KOPT-K1 (cell line): ENCODE results near the gene LRRC10B.

Experiments used
- H3K27ac ChIP-seq: fragments of 200-600 bp; sonication (generic); 2 replicates; pipeline ENCODE4 v1.5.1; 2016; ENCODE audit warnings: antibody characterized with exemption, mild to moderate bottlenecking, low read depth, low read length; ENCODE audit not compliant: poor library complexity, severe bottlenecking
- H3K36me3 ChIP-seq: fragments of 200-600 bp; sonication (generic); 2 replicates; pipeline ENCODE4 v1.5.1; 2017; ENCODE audit warnings: antibody characterized with exemption, mild to moderate bottlenecking, low read length, moderate library complexity; ENCODE audit not compliant: insufficient read depth
- H3K9me3 ChIP-seq: fragments of 200-600 bp; sonication (generic); 2 replicates; pipeline ENCODE4 v1.5.1; 2017; ENCODE audit warnings: antibody characterized with exemption, low read length, mild to moderate bottlenecking; ENCODE audit not compliant: insufficient read depth, poor library complexity, severe bottlenecking

Gene LRRC10B

GRCh38 chr11:61538636-61538961 is 30.1 kb downstream of the LRRC10B start:
- H3K36me3 ChIP-seq = no peaks in the 10 kb centered on the region
- no peaks in the 10 kb centered on the region for H3K9me3 ChIP-seq
- no peak overlapping the region for H3K27ac ChIP-seq

GRCh38 chr11:61539006-61539405 is 30.5 kb downstream of the LRRC10B start:
- Histone ChIP-seq H3K9me3 (no peaks in the 10 kb centered on the region), H3K27ac (no peak overlapping the region), H3K36me3 (no peaks in the 10 kb centered on the region)

- Histone ChIP-seq H3K36me3 (no peaks in the 10 kb centered on the region), H3K27ac (no peak overlapping the region)
These were observed 31.3 kb downstream of the LRRC10B start for GRCh38 chr11:61539831-61540357.

GRCh38 chr11:61540528-61540927 is 32.0 kb downstream of the LRRC10B start:
- Histone ChIP-seq H3K27ac (no peak overlapping the region), H3K36me3 (no peaks in the 10 kb centered on the region), H3K9me3 (no peaks in the 10 kb centered on the region)

More at GRCh38 chr11:61539831-61540357, 31.3 kb downstream of the LRRC10B start:
- H3K9me3 ChIP-seq = no peaks in the 10 kb centered on the region

DNA sequence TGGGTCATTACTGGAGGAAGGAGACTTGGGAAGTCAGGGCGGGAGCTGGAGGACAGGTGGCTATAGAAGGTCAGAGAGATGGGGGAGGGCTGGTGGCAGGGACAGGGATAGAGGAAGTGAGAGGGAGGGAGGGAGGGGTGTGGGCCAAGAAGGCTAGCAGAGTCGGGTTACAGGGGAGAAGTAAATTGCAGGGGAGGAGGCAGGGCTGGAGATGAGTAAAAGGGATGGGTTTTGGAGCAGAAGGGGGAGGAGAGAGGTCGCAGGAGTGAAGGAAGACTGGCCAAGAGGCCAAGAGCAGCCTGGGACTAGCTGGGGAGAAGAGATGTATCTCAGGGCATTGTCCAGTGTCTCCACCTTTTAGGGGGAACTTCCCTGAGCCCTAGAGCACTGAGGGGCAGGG is 33.0 kb downstream of the LRRC10B start:
- H3K9me3 ChIP-seq = no peaks in the 10 kb centered on the region
- no peak overlapping the region for H3K27ac ChIP-seq
- no peaks in the 10 kb centered on the region for H3K36me3 ChIP-seq

- Histone ChIP-seq H3K36me3 (no peaks in the 10 kb centered on the region), H3K27ac (no peak overlapping the region), H3K9me3 (no peaks in the 10 kb centered on the region)
These were observed 33.5 kb downstream of the LRRC10B start for GRCh38 chr11:61542024-61542461.

DNA sequence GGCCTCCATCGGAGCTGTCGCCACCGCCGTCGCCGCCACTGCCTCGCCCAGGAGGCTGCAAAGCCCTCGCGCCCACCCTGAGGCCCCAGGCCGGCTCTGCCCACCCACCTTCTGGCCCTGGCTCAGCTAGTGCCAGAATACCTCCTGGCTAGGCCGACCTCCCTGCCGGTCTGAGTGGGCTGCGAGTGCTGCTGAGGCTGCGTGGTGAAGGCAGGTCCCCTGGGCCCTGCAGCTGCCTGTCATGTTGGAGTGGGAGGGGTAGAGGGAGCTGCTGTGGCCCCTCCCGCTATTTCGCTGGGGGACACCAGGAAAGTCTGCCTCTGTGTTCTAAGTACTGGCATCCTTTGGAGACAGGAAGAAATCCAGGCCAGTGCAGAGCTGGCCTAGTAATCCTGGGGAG is 34.2 kb downstream of the LRRC10B start:
- Histone ChIP-seq H3K9me3 (no peaks in the 10 kb centered on the region), H3K27ac (no peak overlapping the region), H3K36me3 (no peaks in the 10 kb centered on the region)

- Histone ChIP-seq H3K36me3 (no peaks in the 10 kb centered on the region), H3K9me3 (no peaks in the 10 kb centered on the region), H3K27ac (no peak overlapping the region)
These were observed 35.2 kb downstream of the LRRC10B start for GRCh38 chr11:61543606-61544306.

DNA sequence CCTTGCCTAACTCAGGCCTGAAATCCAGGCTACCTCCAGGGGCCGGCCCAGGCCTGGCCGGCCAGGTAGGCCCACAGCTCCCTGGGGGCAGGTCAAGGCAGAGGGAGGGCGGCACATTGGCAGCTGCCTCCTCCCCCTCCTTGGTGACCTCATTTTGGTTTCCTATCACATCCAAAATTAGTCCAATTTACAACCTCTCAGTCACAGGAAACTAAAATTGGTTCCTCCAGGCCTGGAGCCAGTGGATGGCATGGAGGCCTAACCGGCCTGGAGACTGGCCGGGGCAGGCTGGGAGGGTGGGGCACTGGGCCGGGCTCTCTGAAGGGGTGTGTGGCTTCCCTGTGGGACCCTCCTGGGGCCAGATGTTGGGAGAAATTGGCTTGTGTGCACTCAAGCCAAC is 35.9 kb downstream of the LRRC10B start:
- no peak overlapping the region for H3K27ac ChIP-seq

DNA sequence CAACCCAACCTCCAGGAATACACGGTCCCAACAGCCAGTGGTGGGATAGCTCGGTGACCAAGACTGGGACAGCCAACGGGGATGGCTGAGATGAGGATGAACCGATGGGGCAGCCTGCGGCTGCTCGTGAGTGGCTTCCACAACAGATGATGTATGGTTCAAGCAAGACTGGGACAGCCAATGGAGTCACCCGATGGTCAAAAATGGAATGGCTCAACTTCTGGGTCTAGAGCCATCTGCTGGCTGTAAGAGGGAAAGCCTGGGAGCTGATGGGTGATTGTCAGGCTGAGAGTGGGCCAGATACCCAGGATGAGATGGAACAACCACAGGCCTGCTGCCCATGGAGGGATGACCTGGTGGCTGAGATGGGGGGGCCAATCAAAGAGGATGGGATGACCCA is 36.8 kb downstream of the LRRC10B start:
- H3K27ac ChIP-seq = no peak overlapping the region
- H3K36me3 ChIP-seq = no peaks in the 10 kb centered on the region
- no peaks in the 10 kb centered on the region for H3K9me3 ChIP-seq

More for the DNA sequence above, 35.9 kb downstream of the LRRC10B start:
- Histone ChIP-seq H3K9me3 (no peaks in the 10 kb centered on the region), H3K36me3 (no peaks in the 10 kb centered on the region)

- no peaks in the 10 kb centered on the region for H3K36me3 ChIP-seq
- H3K27ac ChIP-seq = no peak overlapping the region
- no peaks in the 10 kb centered on the region for H3K9me3 ChIP-seq
These were observed 37.4 kb downstream of the LRRC10B start for GRCh38 chr11:61545921-61546320.

DNA sequence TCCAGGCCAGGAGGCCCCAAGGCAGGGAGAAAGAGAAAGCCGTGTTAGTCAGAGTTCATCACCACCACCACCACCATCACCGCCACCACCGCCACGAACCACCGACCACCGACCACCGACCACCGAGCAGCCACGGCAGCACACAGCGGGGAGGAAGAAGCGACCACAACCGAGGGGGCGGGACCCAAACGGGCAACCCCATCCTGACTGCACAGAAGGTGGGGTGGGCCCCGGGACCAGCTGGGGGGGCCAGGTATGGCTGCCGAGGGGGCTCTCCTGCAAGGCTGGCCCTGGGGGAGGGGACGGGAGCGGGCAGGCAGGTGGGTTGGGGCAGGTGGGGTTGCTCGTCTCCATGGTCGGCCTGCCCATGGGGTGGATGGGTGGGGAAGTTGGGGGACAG is 38.1 kb downstream of the LRRC10B start:
- no peak overlapping the region for H3K27ac ChIP-seq
- no peaks in the 10 kb centered on the region for H3K9me3 ChIP-seq
- no peaks in the 10 kb centered on the region for H3K36me3 ChIP-seq

DNA sequence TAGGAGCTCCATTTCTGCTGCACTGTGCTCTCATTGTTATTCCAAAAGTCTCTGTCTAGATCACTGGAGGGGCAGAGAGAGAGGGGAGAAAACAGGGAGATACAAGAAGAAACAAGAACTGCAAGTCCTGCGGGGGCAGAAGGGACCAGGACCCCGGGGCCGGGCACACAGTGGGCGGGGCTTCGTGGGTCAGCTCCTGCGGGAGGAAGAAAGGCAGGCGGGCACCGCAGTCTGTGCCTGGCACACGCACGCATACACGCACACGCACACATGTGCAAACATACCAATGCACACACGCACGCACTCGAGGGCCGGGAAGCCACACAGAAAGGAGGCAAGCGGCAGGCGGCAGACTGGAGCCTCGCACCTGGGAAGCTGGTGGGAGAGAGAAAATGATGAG is 38.7 kb downstream of the LRRC10B start:
- Histone ChIP-seq H3K36me3 (no peaks in the 10 kb centered on the region), H3K9me3 (no peaks in the 10 kb centered on the region), H3K27ac (no peak overlapping the region)

DNA sequence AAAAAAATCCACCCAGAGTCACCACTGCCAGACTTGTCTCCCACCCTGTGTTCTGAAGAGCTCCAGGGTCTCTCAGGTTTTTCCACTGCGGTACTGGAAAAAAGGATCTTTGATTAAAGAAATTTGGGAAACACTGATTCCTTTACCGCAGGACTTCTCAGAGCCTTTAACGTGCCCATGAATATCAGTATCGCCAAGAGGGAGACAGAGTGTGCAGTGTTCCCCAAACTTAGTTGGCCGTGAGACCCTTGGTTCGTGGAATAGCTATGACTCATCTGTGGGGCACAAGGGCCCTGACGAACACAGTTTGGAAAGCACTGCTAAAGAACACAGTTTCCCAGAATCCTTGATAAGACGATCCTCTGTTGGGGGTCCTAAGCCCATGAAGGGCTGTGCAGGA is 40.6 kb downstream of the LRRC10B start:
- H3K36me3 ChIP-seq = no peaks in the 10 kb centered on the region
- no peak overlapping the region for H3K27ac ChIP-seq
- H3K9me3 ChIP-seq = no peaks in the 10 kb centered on the region

DNA sequence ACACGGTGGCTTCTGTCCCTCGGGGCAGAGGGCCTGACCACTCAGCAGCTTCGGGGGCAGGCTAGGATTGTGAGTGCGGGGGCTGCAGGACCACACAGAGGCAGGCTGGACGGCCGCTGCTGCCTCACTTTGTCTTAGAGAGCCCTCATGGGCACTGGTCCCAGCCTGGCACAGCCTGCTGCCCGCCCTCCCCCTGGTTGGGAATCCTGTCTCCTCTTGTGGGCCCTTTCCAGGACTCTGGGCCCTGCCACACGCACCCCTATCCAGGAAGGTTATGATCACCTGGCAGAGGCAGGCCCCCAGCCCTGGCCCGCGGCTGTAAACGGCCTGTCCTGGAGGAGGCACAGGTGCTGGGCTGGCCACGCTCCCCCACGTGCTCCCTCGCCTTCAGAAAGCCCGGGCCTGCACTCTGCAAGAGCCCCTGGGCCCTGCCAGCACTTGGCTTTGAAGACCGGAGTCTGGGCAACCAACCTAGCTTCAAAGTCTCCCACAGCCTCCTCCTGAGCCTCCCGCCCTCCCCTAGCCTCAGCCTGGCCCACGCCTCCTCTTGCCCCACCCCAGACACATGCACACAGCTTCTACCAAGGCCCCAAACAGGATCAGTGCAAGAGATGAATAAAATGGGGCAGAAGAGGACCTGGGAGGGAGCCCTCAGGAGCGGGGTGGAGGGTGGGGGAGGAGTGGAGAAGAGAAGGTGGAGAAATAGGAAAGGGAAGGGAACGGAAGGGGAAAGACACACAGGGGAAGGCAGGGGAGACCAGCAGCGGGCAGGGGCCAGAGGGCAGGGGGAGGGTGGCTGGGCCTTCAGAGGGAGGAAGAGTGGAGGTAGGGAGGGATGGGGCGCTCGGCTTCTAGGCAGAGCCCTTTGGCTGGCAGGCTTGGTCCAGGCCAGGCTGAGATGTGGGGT is 41.4 kb downstream of the LRRC10B start:
- Histone ChIP-seq H3K27ac (no peak overlapping the region), H3K36me3 (no peaks in the 10 kb centered on the region), H3K9me3 (no peaks in the 10 kb centered on the region)
